OCI-LY3 (cell line): ENCODE measurements around the gene SH3PXD2A.

Source experiments
- EZH2phosphoT487 ChIP-seq: fragments of 200-600 bp; shearing (Covaris generic); IDR thresholded peaks from 2 replicates; pipeline ENCODE4 v1.6.1; 2018; ENCODE audit warnings: antibody characterized with exemption, mixed run types, low read depth
- TF ChIP-seq, protein P1 (sequence below): fragments of 200-600, 300-600 bp; sonication (generic); IDR thresholded peaks from 2 replicates; pipeline ENCODE4 v1.5.1; 2014; ENCODE audit warnings: antibody characterized with exemption, low read length, low read depth

- TF ChIP-seq, protein P1, sequence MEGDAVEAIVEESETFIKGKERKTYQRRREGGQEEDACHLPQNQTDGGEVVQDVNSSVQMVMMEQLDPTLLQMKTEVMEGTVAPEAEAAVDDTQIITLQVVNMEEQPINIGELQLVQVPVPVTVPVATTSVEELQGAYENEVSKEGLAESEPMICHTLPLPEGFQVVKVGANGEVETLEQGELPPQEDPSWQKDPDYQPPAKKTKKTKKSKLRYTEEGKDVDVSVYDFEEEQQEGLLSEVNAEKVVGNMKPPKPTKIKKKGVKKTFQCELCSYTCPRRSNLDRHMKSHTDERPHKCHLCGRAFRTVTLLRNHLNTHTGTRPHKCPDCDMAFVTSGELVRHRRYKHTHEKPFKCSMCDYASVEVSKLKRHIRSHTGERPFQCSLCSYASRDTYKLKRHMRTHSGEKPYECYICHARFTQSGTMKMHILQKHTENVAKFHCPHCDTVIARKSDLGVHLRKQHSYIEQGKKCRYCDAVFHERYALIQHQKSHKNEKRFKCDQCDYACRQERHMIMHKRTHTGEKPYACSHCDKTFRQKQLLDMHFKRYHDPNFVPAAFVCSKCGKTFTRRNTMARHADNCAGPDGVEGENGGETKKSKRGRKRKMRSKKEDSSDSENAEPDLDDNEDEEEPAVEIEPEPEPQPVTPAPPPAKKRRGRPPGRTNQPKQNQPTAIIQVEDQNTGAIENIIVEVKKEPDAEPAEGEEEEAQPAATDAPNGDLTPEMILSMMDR = no peak
- no peak for TF ChIP-seq EZH2phosphoT487
These were observed 214.8 kb downstream of the SH3PXD2A start for GRCh38 chr10:103640436-103641181.
